ENCODE results near the gene PUM1.

Gene PUM1

GRCh38 chr1:30914931-30915330 is 150.6 kb downstream of the PUM1 start:
- Mint-ChIP-seq H3K4me3 (no peak overlapping the region), H3K4me1 (peaks cover 10% of the 10 kb centered on the region), H3K9me3 (no peaks in the 10 kb centered on the region), H3K27ac (no peak overlapping the region), H3K36me3 (ENCODE audit: low read depth) (no peaks in the 10 kb centered on the region), H3K27me3 (peaks cover 9% of the 10 kb centered on the region)
- DNase-seq, result no peak
- ATAC-seq, result no peak

GRCh38 chr1:30914587-30914922 is 151.0 kb downstream of the PUM1 start:
- Mint-ChIP-seq H3K27me3 (peaks cover 13% of the 10 kb centered on the region), H3K36me3 (ENCODE audit: low read depth) (no peaks in the 10 kb centered on the region), H3K4me3 (no peak overlapping the region), H3K4me1 (peaks cover 11% of the 10 kb centered on the region), H3K9me3 (no peaks in the 10 kb centered on the region), H3K27ac (no peak overlapping the region)
- DNase-seq (no peak), ATAC-seq (no peak)

GRCh38 chr1:30912913-30913652 is 152.4 kb downstream of the PUM1 start:
- DNase-seq, result no peak
- no peak for ATAC-seq
- Mint-ChIP-seq H3K9me3 (no peaks in the 10 kb centered on the region), H3K4me3 (no peak overlapping the region), H3K27me3 (peaks cover 20% of the 10 kb centered on the region), H3K4me1 (peaks cover 15% of the 10 kb centered on the region), H3K27ac (no peak overlapping the region), H3K36me3 (ENCODE audit: low read depth) (no peaks in the 10 kb centered on the region)

GRCh38 chr1:30912224-30912623 is 153.3 kb downstream of the PUM1 start:
- peaks cover 21% of the 10 kb centered on the region for H3K4me1 Mint-ChIP-seq
- no peaks in the 10 kb centered on the region for H3K36me3 Mint-ChIP-seq (ENCODE audit: low read depth)
- no peak overlapping the region for H3K4me3 Mint-ChIP-seq
- H3K9me3 Mint-ChIP-seq, result no peaks in the 10 kb centered on the region
- peaks cover 27% of the 10 kb centered on the region for H3K27me3 Mint-ChIP-seq
- DNase-seq, result peak; percentile 18
- ATAC-seq, result peak; percentile 72
- no peak overlapping the region for H3K27ac Mint-ChIP-seq

- H3K27me3 Mint-ChIP-seq, result peaks cover 31% of the 10 kb centered on the region
- no peaks in the 10 kb centered on the region for H3K36me3 Mint-ChIP-seq (ENCODE audit: low read depth)
- peak; percentile 37 for ATAC-seq
- peaks cover 21% of the 10 kb centered on the region for H3K4me1 Mint-ChIP-seq
- H3K4me3 Mint-ChIP-seq, result no peak overlapping the region
- no peak overlapping the region for H3K27ac Mint-ChIP-seq
- H3K9me3 Mint-ChIP-seq, result no peaks in the 10 kb centered on the region
- peak; percentile 74 for DNase-seq
Measured at GRCh38 chr1:30911059-30911954, 154.2 kb downstream of the PUM1 start.

- no peaks in the 10 kb centered on the region for H3K9me3 Mint-ChIP-seq
- ATAC-seq (no peak), DNase-seq (no peak)
- peaks cover 21% of the 10 kb centered on the region for H3K4me1 Mint-ChIP-seq
- peak overlapping the region; percentile 70 for H3K4me3 Mint-ChIP-seq
- H3K27ac Mint-ChIP-seq, result no peak overlapping the region
- peaks cover 43% of the 10 kb centered on the region for H3K27me3 Mint-ChIP-seq
- H3K36me3 Mint-ChIP-seq (ENCODE audit: low read depth), result no peaks in the 10 kb centered on the region
Measured at GRCh38 chr1:30909365-30910068, 156.0 kb downstream of the PUM1 start.

- Mint-ChIP-seq H3K36me3 (ENCODE audit: low read depth) (no peaks in the 10 kb centered on the region), H3K27me3 (peaks cover 47% of the 10 kb centered on the region), H3K27ac (peak within 1 kb of the TSS; percentile 46), H3K9me3 (no peaks in the 10 kb centered on the region), H3K4me1 (peaks cover 21% of the 10 kb centered on the region), H3K4me3 (peak within 1 kb of the TSS; percentile 75)
- ATAC-seq, result peak; percentile 25
- no peak for DNase-seq
Measured at GRCh38 chr1:30908696-30909364, 156.7 kb downstream of the PUM1 start, which contains the start of gene SDC3. Gene SDC3 (minus strand): TSS chr1:30908758. CDS start chr1:30908586, 172 bp downstream.

GRCh38 chr1:30908316-30908695 is 157.2 kb downstream of the PUM1 start:
- ATAC-seq (no peak), DNase-seq (no peak)
- Mint-ChIP-seq H3K27me3 (peaks cover 47% of the 10 kb centered on the region), H3K27ac (no peak overlapping the region), H3K4me3 (no peak overlapping the region), H3K36me3 (ENCODE audit: low read depth) (no peaks in the 10 kb centered on the region), H3K9me3 (no peaks in the 10 kb centered on the region), H3K4me1 (peaks cover 21% of the 10 kb centered on the region)

- Mint-ChIP-seq H3K27ac (peak overlapping the region; percentile 46), H3K9me3 (no peaks in the 10 kb centered on the region), H3K36me3 (ENCODE audit: low read depth) (no peaks in the 10 kb centered on the region), H3K4me3 (peak overlapping the region; percentile 75), H3K27me3 (peaks cover 49% of the 10 kb centered on the region), H3K4me1 (peaks cover 19% of the 10 kb centered on the region)
- DNase-seq (no peak), ATAC-seq (no peak)
Measured at GRCh38 chr1:30907481-30908315, 157.8 kb downstream of the PUM1 start.

- DNase-seq, result no peak
- Mint-ChIP-seq H3K36me3 (ENCODE audit: low read depth) (no peaks in the 10 kb centered on the region), H3K4me1 (peaks cover 17% of the 10 kb centered on the region), H3K9me3 (no peaks in the 10 kb centered on the region), H3K27ac (no peak overlapping the region), H3K4me3 (peak overlapping the region; percentile 75), H3K27me3 (peaks cover 49% of the 10 kb centered on the region)
- ATAC-seq, result no peak
Measured at GRCh38 chr1:30906631-30907441, 158.7 kb downstream of the PUM1 start.

- no peak overlapping the region for H3K27ac Mint-ChIP-seq
- H3K9me3 Mint-ChIP-seq, result no peaks in the 10 kb centered on the region
- ATAC-seq, result peak; percentile 5
Measured at GRCh38 chr1:30905916-30906620, 159.4 kb downstream of the PUM1 start.

GRCh38 chr1:30905403-30905802 is 160.1 kb downstream of the PUM1 start:
- Mint-ChIP-seq H3K27ac (no peak overlapping the region), H3K9me3 (no peaks in the 10 kb centered on the region), H3K27me3 (peaks cover 44% of the 10 kb centered on the region), H3K4me3 (no peak overlapping the region), H3K36me3 (ENCODE audit: low read depth) (no peaks in the 10 kb centered on the region), H3K4me1 (peaks cover 13% of the 10 kb centered on the region)
- DNase-seq, result no peak
- ATAC-seq, result no peak

More at GRCh38 chr1:30905916-30906620, 159.4 kb downstream of the PUM1 start:
- peaks cover 13% of the 10 kb centered on the region for H3K4me1 Mint-ChIP-seq
- H3K27me3 Mint-ChIP-seq, result peaks cover 49% of the 10 kb centered on the region
- no peak overlapping the region for H3K4me3 Mint-ChIP-seq
- no peak for DNase-seq
- H3K36me3 Mint-ChIP-seq (ENCODE audit: low read depth), result no peaks in the 10 kb centered on the region
